ENCODE results near the gene ZNF77.

GRCh38 chr19:2960120-2960519, 15.3 kb upstream of the ZNF77 start:
- no peak for TF ChIP-seq MAX (IDR thresholded peaks at IDR 0.05)
- TF ChIP-seq ATF3 (IDR thresholded peaks at IDR 0.05): no peak
- no peak for TF ChIP-seq CTCF (IDR thresholded peaks at IDR 0.05; ENCODE audit: low read depth, low read length, missing input control)
- no peak for TF ChIP-seq ZBTB33 (IDR thresholded peaks at IDR 0.05)
- TF ChIP-seq YY1 (IDR thresholded peaks at IDR 0.05): no peak
- TF ChIP-seq TAF1 (conservative IDR thresholded peaks at IDR 0.05): no peak
- no peak for TF ChIP-seq SP1 (IDR thresholded peaks at IDR 0.05)
